ENCODE data around the gene LPP.

LPP gene

DNA sequence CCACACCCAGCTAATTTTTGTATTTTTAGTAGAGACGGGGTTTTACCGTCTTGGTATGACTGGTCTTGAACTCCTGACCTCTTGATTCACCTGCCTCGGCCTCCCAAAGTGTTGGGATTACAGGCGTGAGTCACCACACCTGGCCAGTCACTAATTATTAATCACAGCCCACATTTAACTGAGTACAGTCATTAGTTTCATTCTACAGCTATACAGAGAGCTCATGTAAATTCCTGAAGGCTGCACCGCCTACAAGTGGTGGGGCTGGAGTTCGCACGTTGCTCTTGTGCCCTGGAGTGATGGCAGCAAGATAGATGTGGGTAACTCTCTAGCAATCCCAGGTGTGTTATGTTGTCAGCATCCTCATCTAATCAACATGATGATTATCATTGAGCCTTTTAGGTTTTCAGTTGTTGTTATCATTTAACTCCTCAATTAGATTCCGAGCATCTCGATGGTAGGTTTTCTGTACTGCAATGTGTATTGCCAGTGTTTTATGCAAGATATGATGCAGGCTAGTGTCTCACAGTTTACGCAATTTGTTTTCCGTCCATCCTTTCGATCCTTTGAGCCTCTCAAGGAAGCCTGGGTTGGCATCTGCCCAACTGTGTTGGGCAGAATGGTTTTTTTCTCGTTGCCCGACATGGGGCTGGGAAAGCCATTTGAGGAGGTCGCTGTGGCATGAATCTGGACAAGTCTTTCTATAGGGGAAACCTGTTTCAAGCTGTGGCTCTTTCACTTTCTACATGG, 216.3 kb downstream of the LPP start:
- no peak for DNase-seq

DNA sequence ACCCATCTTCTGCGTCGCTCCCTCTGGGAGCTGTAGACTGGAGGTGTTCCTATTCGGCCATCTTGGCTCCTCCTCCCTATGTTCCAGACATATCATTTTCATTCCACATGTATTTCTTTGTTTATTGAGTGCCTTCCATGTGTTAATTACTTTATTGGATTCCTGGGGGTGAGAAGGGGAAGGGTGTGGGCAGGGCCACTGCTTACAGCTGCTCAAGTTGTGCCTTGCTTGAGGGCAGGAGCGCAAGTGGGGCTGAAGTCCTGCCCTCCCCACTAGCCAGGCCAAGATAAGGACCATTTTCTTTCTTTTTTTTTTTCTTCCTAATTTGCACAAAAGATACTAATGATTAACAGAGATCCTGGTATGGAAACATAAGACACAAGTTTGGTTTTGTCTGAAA, 224.8 kb downstream of the LPP start:
- DNase-seq = no peak

DNA sequence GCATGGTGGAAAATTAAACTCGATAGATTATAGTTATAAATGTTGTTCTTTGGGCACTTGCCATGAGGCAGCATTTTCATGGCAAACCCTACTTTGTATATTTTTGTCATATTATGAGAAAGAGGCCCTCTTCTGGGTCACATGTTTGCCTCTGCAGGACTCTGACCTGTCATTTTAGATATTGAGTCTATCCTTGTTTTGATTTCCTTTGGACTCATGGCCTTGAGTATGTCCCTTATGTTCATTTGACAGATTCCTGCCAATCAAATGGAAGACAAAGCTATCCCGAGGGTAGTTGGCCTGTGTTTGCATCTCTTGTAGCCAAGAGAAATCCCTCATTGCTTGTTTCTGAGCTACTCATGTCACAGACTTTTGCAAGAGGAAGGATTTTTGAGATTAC, 226.3 kb downstream of the LPP start:
- no peak for DNase-seq

DNA sequence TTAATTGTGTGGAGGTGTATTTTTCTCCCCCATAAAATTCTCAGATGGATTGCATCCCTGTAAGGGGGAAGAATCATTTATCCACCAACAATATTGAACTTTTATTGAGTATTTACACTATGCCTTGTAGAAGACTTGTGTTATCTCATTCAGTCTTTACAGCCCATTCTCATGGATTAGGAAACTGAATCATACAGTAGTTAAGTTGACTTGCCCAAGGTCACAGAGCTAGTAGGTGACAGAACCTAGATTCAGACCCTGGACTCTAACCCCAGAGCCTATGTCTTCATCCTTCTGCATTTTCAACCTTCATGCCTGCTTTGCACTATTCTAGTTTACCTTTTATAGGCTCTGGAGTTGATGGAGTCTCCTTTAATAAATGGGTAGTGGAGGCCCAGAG, 226.8 kb downstream of the LPP start:
- DNase-seq = no peak

DNA sequence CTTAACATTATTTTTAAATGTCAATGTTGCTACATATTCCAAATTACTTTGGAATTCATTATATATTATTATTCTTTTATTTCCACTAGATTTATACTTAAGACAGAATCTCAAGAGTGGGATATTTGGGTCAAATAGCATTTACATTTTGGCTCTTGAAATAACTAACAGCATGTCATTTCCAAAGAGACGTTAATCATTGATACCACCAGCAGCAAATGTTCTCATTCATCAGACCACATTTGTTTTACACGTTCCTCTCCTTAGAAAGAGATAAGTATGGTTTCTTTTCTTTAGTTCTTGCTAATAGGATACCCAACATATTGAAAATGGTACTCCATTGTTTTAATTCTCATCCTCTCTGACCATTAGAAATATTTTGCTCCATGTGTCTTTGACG, 229.8 kb downstream of the LPP start:
- no peak for DNase-seq

DNA sequence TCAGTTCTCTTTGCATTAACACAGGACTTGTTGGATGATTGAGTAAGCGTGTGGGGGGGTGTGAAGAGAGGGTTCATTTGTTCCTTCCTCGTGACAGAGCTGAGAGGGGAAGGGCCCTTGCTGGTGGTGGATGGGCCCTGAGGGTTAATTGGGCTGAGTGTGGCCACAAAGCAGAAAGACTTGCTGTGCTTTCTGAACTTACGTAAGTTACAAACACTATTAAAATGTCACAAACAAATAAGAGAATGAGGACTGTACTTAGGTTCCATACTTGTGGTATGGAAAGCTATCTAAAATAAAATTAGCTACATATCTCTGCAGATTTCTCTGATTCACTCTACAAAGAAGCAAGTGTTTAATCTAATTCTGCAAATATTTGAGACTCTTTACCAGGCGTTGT, 231.3 kb downstream of the LPP start:
- DNase-seq = no peak

DNA sequence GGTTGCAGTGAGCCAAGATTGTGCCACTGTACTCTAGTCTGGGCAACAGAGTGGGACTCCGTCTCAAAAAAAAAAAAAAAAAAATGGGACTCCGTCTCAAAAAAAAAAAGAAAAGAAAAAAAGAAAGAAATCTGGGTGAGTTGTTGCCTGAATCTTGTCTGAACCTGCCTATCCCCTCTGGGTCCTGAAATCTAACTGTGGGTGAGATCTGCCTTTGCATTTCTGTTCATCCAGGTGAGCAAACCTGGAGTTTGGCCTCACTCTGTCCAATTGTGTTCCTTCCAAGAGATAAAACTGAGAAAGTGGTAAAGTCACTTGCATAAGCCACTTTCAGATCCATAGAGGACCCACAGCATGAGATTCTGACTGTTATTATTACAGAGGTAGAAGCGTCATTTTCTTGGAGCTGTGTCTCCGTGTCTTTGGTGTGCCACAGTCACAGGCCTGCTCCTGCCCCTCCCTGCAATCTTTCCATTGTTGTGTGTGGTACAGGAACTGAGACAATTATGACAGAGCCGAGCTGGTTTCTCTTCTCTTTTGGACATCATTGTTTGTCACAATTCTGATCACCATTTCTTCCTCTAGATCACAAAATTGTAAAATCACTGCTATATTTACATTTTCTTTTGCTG, 235.9 kb downstream of the LPP start:
- DNase-seq = no peak

DNA sequence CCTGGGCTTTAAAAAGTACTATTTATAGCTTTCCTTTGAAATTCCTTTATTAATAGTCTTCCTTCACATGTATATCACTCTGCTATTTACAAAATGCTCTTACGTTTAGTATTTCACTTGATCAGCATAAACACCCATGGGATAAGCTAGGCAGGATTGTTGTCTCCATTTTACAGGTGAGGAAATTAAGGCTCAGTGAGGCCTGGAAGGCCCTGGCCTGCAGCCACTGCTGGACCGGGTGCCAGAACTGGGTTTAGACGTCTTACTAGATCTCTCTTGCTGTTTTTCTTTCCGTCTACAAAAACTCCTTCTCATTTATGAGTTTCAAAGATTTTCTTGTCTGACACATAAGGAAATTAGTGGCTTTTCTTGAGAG, 236.4 kb downstream of the LPP start:
- no peak for DNase-seq

DNA sequence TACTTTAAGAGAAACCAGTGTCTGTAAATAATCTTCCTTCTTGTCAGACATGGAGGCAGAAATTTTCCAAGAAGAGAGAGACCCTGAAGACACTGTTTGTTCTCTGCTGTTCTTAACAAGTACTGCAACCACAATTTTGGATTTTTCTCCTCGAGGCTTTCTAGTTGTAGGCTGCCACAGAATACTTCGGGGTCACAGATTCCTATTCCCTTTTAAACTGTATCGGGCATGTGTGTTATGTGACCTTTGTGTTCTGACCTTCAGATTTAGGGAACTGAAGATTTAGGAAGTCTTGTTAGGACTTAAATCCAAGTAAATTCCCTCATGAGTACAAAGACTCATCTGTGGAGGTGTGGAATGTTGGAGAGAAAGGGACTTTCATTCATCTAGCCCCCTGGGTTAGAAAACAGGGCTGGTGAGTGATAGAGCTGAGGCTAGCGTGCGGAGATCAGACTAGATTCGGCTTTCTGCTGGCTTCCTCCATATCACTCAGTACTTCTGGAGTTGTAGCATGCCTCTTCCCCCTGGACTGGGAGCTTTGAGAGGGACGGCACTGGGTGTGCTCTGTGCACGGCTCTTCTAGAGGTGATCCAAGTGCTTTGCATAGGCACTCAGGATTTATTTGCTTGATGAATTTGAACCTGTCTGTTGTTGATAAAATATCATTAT, 237.0 kb downstream of the LPP start:
- no peak for DNase-seq

DNA sequence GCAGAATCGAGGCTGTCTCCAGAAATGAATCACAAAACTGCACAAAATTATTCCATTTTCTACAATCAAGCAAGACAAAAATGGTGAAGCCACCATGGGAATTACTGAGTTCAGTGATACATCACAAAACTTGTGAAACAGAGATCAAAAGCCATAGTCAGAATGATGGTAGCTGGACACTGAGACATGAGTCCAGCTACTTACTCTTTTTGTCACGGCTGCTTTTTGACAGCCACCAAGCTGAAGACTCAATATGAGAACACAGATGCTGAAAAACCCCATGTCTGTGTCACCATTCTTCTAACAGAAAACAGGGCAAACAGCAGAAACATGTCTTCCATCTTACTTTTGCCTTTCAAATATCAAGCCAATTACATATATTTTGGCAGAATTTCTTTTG, 237.6 kb downstream of the LPP start:
- DNase-seq = no peak

DNA sequence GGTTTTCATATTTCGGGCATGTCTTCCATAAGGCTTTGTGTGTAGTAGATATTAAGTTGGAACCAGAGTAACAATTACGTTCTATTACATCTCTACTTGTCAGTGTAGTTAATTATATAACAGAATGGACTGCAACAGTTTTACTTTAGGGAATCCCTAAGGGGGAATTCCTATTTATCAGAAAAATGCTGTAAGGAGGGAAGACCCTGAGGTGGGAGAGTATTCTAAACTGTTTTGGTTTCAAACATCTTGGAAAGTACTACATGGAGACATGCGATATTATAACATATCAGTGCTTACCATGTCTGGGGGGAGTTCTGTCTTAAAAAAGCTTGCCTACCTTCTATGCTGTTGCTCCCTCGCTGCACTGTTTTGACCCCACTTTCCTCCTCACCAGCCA, 238.1 kb downstream of the LPP start:
- DNase-seq = no peak

DNA sequence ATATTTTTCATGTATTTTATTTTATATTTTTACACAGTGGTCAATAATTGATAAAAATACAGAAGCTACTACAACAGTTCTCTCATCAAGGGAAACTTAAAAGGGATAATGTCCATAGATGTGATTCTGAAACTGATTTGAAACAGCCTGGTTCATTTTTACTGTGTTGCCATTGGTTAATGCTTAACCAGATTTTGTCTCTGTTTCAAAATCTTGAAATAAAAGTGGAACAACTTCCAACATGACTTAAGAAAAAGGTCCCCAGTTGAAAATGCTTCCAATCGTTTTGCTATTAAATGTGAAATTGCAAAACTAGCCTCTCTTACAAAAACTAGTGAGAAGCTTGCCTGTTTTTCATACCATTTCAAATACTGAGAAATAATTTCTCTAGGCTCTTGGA, 240.7 kb downstream of the LPP start:
- DNase-seq = no peak

DNA sequence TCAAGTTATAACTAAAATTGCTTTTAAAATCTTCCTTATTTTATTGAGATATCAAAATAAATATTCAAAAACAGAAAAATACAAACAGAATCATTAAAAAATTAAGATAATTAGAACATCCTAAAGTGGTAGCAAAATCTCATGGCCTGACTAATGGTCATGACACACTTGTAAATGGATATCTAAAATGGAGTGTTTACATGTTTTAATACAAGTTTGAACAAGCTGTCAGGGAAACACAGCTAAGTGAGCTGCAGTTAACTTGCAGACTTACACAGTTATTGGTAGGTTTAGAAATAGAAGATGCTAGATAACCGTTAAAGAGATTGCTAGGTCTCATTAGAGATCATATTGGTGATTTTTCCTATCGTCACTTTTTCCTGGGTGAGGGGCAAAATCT, 242.3 kb downstream of the LPP start:
- DNase-seq = no peak

DNA sequence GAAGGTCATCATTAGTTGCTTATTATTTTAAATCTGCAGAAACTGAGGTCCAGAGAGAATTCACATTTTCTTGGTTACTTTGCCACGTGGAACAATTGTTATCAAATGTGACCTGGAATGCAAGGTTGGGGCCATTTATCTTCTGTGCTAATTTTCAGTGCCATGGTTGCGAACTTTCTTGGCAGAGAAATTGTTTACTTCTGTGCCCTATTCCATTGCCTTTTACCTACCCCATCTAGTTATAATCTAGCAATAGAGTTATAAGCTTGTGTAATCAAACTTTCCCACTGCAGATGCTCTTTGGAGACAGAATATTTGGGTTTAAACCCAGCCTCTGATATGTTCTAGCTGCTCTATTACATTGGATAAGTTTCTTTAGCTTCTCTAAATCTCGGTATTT, 242.9 kb downstream of the LPP start:
- no peak for DNase-seq

DNA sequence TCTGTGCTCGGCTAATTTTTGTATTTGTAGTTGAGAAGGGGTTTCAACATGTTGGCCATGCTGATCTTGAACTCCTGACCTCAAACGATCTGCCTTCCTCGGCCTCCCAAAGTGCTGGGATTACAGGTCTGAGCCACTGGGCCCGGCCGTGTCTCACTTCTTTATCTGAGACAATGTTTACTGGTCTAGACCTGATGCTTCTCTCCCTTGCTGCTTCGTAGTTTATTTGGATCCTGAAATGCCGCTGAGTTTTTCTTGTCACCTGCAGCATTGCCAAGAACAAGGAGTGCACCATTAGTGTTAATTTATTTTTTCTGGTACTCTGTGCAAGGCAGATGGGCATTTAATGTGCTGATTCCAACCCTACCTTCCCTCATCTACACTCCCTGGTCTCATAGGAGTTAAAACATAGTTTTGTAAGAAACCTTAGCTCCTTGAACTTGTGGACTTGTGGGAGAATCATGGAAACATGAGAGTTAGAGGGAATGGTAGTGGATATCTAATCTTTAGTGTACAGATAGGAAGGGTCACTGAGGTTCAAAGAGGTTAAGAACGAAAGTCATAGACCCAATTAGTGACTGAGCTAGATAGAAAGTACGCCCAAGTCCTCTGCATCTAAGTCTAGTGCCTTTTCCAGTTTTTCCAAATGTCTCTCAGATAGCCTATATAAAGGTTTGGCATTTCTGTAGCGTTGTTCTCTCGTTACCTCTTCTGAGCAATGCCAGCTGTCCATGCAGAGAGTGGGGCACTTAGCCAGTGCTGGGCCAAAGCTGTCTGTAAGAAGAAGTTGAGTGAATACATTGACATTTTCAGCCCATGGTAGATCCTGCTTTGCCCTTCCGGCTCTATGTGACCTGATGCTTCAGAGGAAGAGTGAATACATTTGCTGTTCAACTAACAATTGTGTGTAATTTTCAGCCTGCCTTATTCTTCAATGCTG, 244.1 kb downstream of the LPP start:
- DNase-seq = no peak

DNA sequence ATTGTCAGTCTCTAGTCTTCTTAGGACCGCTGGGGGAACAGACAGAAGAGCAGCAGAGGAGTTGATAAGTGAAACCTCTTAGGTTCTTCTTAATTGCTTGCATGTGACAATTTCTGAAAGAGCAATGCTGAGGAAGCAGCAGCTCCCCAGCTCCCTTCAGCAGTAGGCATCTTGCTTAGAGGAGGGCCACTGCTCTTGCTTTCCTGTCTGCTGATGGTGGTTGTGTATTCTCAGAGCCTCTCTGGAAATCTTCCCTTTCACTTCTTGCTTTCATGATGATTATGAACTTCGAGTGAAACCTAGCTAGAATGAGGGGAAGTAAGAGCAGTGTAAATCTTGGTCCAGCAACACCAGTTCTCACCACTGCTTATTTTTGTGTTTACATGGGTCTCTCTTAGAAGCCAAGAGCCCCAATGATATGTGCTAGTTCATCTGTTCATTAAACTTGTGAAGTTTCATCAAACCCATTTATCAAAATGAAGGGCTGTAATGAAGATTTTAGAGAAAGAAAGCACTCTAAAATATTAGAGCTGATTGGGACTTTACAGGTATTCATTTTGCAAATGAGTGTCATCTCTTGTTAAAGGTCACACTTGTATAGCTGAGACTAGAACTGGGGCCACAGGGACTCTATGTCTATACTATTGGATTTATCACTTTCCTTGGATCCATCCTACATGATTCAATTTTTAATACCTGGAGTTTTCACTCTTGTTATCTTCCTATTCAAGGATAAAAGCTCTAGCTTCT, 246.7 kb downstream of the LPP start:
- no peak for DNase-seq

DNA sequence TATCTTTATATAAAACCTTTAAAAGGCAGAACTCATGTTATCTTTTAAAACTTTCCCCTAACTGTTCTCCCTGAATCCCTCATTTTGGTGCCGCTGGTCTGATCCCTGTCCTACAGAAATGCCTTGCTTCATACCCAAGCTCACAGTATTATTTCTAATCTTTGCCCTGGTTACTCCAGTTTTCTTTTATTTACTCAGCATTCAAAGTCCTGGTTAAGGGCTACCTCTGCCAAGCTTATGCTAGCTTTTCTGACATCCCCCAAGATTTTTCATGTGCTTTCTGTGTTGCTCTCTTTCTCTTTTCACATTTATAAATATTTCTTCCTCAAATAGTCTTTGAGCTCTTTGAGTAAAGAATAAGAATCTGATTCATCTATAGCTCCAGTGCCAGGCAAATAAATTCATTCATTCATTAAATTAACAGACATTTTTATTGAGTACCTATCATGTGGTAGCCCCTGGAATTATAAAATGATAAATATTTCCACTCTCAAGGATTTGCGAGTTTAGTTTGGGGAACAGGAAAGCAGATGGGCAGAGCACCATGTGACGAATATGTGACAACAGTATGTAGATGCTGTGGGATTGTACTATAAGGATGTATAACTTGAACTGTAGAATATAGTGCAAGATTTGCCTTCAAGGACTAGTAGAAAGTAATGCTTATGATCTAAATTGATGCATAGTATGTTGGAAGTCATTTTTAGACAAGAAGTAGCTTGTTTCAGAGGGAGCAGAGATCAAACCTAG, 247.5 kb downstream of the LPP start:
- DNase-seq = no peak

DNA sequence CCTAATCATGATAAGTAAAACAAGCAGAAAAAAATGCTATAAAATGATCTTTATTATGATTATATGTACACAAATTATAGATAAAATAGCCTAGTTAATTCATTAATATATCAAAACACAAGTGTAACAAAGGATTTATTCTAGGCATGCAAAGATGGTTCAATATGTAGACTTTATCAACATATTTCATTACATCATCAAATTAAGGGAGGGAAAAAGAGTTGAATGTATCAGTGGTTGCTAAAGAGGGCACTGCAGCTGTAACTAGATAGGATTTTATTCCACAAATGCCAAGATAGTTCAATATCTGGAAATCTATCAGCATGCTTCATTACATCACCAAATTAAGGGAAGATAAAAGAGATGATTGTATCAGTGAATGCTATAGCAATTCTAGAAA, 248.3 kb downstream of the LPP start:
- DNase-seq = no peak

DNA sequence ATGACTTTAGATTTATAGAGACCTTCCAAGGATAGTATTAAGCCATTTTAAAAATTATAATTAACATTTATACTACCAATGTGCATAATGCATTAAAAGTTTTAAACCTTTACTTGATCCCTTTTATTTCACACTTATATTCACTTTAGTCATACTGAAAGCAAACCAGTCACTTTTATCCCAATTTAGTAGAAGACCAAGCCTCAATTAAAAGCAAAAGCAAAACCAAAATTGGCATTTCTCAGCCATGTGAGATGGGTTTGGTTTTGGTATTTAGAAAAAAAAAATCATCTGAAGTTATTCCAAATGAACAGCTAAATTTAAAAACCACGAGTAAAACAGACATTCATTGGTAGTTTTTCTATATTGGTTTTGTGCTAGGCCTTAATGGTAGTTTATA, 249.4 kb downstream of the LPP start:
- DNase-seq = no peak

DNA sequence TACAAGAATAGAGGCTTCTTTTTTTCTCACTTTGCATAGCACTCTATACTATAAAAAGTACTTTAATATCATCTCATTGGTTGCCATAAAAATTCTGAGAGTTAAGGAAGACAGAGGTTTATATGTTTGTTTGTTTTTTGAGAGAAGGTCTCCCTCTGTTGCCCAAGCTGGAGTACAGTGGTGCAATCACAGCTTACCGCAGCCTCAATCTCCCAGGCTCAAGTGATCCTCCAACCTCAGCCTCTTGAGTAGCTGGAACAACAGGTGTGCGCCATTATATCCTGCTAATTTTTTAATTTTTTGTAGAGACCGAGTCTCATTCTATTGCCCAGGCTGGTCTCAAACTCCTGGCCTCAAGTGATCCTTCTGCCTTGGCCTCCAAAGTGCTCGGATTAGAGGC, 250.2 kb downstream of the LPP start:
- DNase-seq = no peak

DNA sequence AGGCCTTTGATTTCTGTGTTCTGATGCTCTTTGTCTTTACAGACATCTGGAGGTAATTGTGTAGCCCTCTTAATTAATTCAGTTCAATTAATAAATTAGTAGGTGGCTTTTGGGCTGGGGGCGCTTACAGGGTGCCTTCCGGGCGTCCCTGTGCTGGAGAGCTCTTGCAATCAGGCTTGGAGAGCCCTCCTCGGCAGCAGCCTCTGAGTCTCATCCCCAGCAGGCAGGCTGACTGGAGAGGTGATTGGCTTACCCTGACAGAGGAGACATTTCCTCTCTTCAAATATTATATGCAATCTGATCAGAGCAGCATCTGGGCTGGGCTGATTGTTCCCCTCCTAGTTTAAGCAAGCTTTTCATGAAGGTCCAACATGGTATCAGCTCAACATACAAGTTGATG, 250.7 kb downstream of the LPP start:
- no peak for DNase-seq

Measured in activated CD4-positive, CD25-positive, alpha-beta regulatory T cell treated with anti-CD3 and anti-CD28 coated beads, Interleukin-2, amount 50 U/mL, for 72 hours (primary cell).